Measurements from ENCODE around the gene FEN1. TPM values are rescaled to one million over a fixed set of nuclear protein-coding genes. Genes with fewer than 3 reads are reported as not detected.

Gene FEN1
- total RNA-seq, 2 experiments from 2014 or later = 98.6 to 118 TPM

GRCh38 chr11:61797263-61797944 is 4.7 kb downstream of the FEN1 start:
- H3K27me3 Mint-ChIP-seq = no peaks in the 10 kb centered on the region
- H3K9me3 Mint-ChIP-seq = no peaks in the 10 kb centered on the region
- peaks cover 42% of the 10 kb centered on the region for H3K4me1 Mint-ChIP-seq
- no peak overlapping the region for H3K27ac Mint-ChIP-seq
- H3K4me3 Mint-ChIP-seq = no peak overlapping the region
- CTCF ChIA-PET = interaction anchor here (0.5 to 6.7 kb wide), 24 partner anchors 8 to 1322 kb away, joined by 3 to 57 read pairs (median 4); partner anchors contain the start of genes BEST1, FADS1 and FADS2
- DNase-seq = peak; percentile 86
- peaks cover 59% of the 10 kb centered on the region for H3K36me3 Mint-ChIP-seq (ENCODE audit: low read depth)
- POLR2A ChIA-PET = interaction anchor here (0.6 to 0.7 kb wide), 3 partner anchors 22 to 152 kb away, joined by 3 read pairs; no protein-coding TSS in a partner anchor

- CTCF ChIA-PET = interaction anchor here (3.0 to 6.7 kb wide), 2 partner anchors 14 to 29 kb away, joined by 12 to 57 read pairs; partner anchors contain the start of genes FADS1 and FADS2
- no peaks in the 10 kb centered on the region for H3K27me3 Mint-ChIP-seq
- H3K4me1 Mint-ChIP-seq = peaks cover 33% of the 10 kb centered on the region
- no peak overlapping the region for H3K27ac Mint-ChIP-seq
- POLR2A ChIA-PET = no interaction called here
- H3K4me3 Mint-ChIP-seq = no peak overlapping the region
- DNase-seq = no peak
- H3K9me3 Mint-ChIP-seq = no peaks in the 10 kb centered on the region
- H3K36me3 Mint-ChIP-seq (ENCODE audit: low read depth) = peaks cover 64% of the 10 kb centered on the region
These were observed 7.1 kb downstream of the FEN1 start for GRCh38 chr11:61799665-61800284.

- ChIA-PET POLR2A (no interaction called here), CTCF (interaction anchor here (0.5 to 6.7 kb wide), 4 partner anchors 13 to 301 kb away, joined by 3 to 57 read pairs (median 4); partner anchors contain the start of gene FADS1)
- Mint-ChIP-seq H3K27ac (no peak overlapping the region), H3K4me3 (no peak overlapping the region), H3K4me1 (peaks cover 28% of the 10 kb centered on the region), H3K27me3 (no peaks in the 10 kb centered on the region), H3K9me3 (no peaks in the 10 kb centered on the region), H3K36me3 (ENCODE audit: low read depth) (peaks cover 57% of the 10 kb centered on the region)
- no peak for DNase-seq
These were observed 7.9 kb downstream of the FEN1 start for GRCh38 chr11:61800331-61801281.

- no peak overlapping the region for H3K27ac Mint-ChIP-seq
- H3K36me3 Mint-ChIP-seq (ENCODE audit: low read depth) = peaks cover 38% of the 10 kb centered on the region
- H3K4me3 Mint-ChIP-seq = no peak overlapping the region
- peaks cover 13% of the 10 kb centered on the region for H3K4me1 Mint-ChIP-seq
- DNase-seq = no peak
- no peaks in the 10 kb centered on the region for H3K9me3 Mint-ChIP-seq
- POLR2A ChIA-PET = no interaction called here
- CTCF ChIA-PET = no interaction called here
- H3K27me3 Mint-ChIP-seq = no peaks in the 10 kb centered on the region
These were observed 9.9 kb downstream of the FEN1 start for GRCh38 chr11:61802605-61803004.

- Mint-ChIP-seq H3K27ac (no peak overlapping the region), H3K27me3 (no peaks in the 10 kb centered on the region), H3K4me3 (no peak overlapping the region), H3K36me3 (ENCODE audit: low read depth) (peaks cover 32% of the 10 kb centered on the region), H3K4me1 (peaks cover 9% of the 10 kb centered on the region), H3K9me3 (no peaks in the 10 kb centered on the region)
- no peak for DNase-seq
- ChIA-PET POLR2A (no interaction called here), CTCF (interaction anchor here (0.6 to 5.3 kb wide), 4 partner anchors 11 to 166 kb away, joined by 3 to 23 read pairs (median 3); partner anchors contain the start of gene FADS1)
These were observed 11.4 kb downstream of the FEN1 start for GRCh38 chr11:61803889-61804647.

- peaks cover 30% of the 10 kb centered on the region for H3K36me3 Mint-ChIP-seq (ENCODE audit: low read depth)
- no peak for DNase-seq
- H3K27me3 Mint-ChIP-seq = no peaks in the 10 kb centered on the region
- POLR2A ChIA-PET = no interaction called here
- H3K27ac Mint-ChIP-seq = no peak overlapping the region
- no peaks in the 10 kb centered on the region for H3K9me3 Mint-ChIP-seq
- peaks cover 3% of the 10 kb centered on the region for H3K4me1 Mint-ChIP-seq
- CTCF ChIA-PET = interaction anchor here (1.1 to 5.3 kb wide), 3 partner anchors 8 to 12 kb away, joined by 3 to 23 read pairs (median 3); partner anchors contain the start of genes FADS1 and FEN1
- no peak overlapping the region for H3K4me3 Mint-ChIP-seq
These were observed 12.4 kb downstream of the FEN1 start for GRCh38 chr11:61805146-61805545.

GRCh38 chr11:61806785-61807184 is 14.1 kb downstream of the FEN1 start:
- Mint-ChIP-seq H3K9me3 (no peaks in the 10 kb centered on the region), H3K4me1 (no peaks in the 10 kb centered on the region), H3K27ac (no peak overlapping the region), H3K4me3 (no peak overlapping the region), H3K27me3 (no peaks in the 10 kb centered on the region), H3K36me3 (ENCODE audit: low read depth) (peaks cover 35% of the 10 kb centered on the region)
- POLR2A ChIA-PET = no interaction called here
- no peak for DNase-seq
- CTCF ChIA-PET = interaction anchor here (0.6 to 5.3 kb wide), 5 partner anchors 9 to 677 kb away, joined by 3 to 23 read pairs (median 7); partner anchors contain the start of gene FADS1

- CTCF ChIA-PET = interaction anchor here (0.6 to 6.7 kb wide), 2 partner anchors 12 to 230 kb away, joined by 3 to 57 read pairs; partner anchors contain the start of gene SYT7
- no peaks in the 10 kb centered on the region for H3K27me3 Mint-ChIP-seq
- POLR2A ChIA-PET = no interaction called here
- no peaks in the 10 kb centered on the region for H3K9me3 Mint-ChIP-seq
- H3K4me1 Mint-ChIP-seq = peaks cover 9% of the 10 kb centered on the region
- H3K27ac Mint-ChIP-seq = no peak overlapping the region
- no peak for DNase-seq
- no peak overlapping the region for H3K4me3 Mint-ChIP-seq
- H3K36me3 Mint-ChIP-seq (ENCODE audit: low read depth) = peaks cover 37% of the 10 kb centered on the region
These were observed 18.0 kb downstream of the FEN1 start for GRCh38 chr11:61810671-61811175.

GRCh38 chr11:61811831-61812230 is 19.1 kb downstream of the FEN1 start:
- CTCF ChIA-PET = interaction anchor here (0.6 to 6.7 kb wide), 5 partner anchors 13 to 1049 kb away, joined by 3 to 57 read pairs (median 3); no protein-coding TSS in a partner anchor
- DNase-seq = no peak
- H3K9me3 Mint-ChIP-seq = no peaks in the 10 kb centered on the region
- peaks cover 41% of the 10 kb centered on the region for H3K36me3 Mint-ChIP-seq (ENCODE audit: low read depth)
- H3K27me3 Mint-ChIP-seq = peaks cover 3% of the 10 kb centered on the region
- H3K4me1 Mint-ChIP-seq = peaks cover 12% of the 10 kb centered on the region
- no peak overlapping the region for H3K4me3 Mint-ChIP-seq
- no peak overlapping the region for H3K27ac Mint-ChIP-seq
- POLR2A ChIA-PET = no interaction called here

GRCh38 chr11:61812736-61813411 is 20.2 kb downstream of the FEN1 start:
- no peak for DNase-seq
- H3K36me3 Mint-ChIP-seq (ENCODE audit: low read depth) = peaks cover 41% of the 10 kb centered on the region
- POLR2A ChIA-PET = no interaction called here
- peaks cover 11% of the 10 kb centered on the region for H3K27me3 Mint-ChIP-seq
- H3K27ac Mint-ChIP-seq = no peak overlapping the region
- peaks cover 17% of the 10 kb centered on the region for H3K4me1 Mint-ChIP-seq
- CTCF ChIA-PET = interaction anchor here (1.2 to 6.7 kb wide), 4 partner anchors 14 to 25 kb away, joined by 3 to 57 read pairs (median 4); partner anchors contain the start of gene FEN1
- H3K4me3 Mint-ChIP-seq = no peak overlapping the region
- H3K9me3 Mint-ChIP-seq = no peaks in the 10 kb centered on the region
